Stimulated activated CD4-positive, alpha-beta T cell treated with anti-CD3 and anti-CD28 coated beads, Interleukin-12 subunit alpha, Interleukin-12 subunit beta, amount 100 ng/mL, for 24 hours (primary cell): ENCODE results near the gene FGFR3.

Source experiments
- DNase-seq, 2 experiments: peaks; one replicate each; pipeline ENCODE4 v3.0.0-alpha.2; 2020; ENCODE audit warnings: low read depth in 2 of 2

The FGFR3 gene

GRCh38 chr4:1802720-1803522 is 9.8 kb downstream of the FGFR3 start:
- DNase-seq: no peak

DNA sequence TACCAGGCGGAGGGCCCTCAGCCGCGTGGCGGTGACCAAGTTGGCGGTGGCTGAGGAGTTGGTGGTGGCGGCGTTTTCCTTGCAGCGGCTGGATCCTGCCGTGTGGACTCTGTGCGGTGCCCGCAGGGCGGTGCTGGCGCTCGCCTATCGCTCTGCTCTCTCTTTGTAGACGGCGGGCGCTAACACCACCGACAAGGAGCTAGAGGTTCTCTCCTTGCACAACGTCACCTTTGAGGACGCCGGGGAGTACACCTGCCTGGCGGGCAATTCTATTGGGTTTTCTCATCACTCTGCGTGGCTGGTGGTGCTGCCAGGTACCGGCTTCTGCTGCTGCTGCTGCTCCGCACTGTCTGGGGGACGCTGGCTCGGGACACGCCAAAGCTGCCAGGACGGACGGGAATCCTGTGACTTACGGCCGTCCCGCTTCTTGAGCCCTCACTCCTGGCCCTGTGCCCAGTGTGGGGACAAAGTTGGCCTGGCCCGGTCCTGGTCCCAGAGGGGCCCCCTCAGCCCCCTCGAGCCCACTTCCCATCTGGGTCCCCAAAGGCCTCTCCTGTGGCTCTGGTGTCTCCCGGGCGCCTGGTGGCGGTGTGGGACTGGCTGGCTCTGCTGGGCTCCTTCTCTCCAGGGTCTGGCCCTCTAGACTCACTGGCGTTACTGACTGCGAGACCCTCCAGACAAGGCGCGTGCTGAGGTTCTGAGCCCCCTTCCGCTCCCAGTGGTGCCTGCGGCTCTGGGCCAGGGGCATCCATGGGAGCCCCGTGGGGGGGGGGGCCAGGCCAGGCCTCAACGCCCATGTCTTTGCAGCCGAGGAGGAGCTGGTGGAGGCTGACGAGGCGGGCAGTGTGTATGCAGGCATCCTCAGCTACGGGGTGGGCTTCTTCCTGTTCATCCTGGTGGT is 10.7 kb downstream of the FGFR3 start:
- no peak for DNase-seq

DNA sequence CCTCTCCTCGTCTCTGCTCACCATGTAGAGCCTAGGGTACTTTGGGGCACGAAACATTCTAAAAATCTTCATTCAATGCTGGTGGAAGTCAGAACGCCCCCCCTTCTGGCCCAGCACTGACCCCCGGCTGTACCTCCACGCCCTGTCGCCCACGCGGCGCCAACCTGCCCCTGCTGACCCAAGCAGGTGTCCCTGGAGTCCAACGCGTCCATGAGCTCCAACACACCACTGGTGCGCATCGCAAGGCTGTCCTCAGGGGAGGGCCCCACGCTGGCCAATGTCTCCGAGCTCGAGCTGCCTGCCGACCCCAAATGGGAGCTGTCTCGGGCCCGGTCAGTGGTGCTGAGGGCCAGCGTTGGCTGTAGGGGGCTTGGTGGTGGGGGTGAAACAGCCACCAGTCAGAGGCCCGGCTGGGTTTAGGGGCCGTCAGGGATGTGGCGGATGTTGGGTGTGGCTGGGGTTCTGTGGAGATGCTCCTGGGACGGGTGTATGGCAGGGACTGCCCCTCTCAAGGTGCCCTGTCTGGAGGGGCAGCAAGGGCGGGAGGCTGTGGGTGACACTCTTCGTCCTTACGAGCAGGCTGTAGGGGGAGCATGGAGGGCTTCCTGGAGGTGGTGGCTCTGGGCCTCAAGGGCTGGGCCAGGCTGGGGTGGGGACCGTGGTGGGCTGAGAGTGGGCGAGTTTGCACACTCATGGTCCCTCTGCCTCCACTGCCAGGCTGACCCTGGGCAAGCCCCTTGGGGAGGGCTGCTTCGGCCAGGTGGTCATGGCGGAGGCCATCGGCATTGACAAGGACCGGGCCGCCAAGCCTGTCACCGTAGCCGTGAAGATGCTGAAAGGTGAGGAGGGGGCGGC is 11.8 kb downstream of the FGFR3 start:
- DNase-seq: no peak

DNA sequence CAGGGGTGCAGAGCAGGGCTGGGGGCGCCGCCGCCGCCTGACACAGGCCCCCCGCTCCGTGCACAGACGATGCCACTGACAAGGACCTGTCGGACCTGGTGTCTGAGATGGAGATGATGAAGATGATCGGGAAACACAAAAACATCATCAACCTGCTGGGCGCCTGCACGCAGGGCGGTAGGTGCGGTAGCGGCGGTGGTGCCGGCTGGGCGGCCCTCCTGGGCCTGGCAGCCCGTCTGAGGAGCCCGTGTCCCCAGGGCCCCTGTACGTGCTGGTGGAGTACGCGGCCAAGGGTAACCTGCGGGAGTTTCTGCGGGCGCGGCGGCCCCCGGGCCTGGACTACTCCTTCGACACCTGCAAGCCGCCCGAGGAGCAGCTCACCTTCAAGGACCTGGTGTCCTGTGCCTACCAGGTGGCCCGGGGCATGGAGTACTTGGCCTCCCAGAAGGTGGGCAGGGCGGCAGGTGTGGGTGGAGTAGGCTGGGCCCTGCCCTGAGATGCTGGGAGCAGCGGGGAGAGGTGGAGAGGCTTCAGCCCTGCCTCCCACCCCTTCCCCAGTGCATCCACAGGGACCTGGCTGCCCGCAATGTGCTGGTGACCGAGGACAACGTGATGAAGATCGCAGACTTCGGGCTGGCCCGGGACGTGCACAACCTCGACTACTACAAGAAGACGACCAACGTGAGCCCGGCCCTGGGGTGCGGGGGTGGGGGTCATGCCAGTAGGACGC is 12.6 kb downstream of the FGFR3 start:
- DNase-seq: no peak

DNA sequence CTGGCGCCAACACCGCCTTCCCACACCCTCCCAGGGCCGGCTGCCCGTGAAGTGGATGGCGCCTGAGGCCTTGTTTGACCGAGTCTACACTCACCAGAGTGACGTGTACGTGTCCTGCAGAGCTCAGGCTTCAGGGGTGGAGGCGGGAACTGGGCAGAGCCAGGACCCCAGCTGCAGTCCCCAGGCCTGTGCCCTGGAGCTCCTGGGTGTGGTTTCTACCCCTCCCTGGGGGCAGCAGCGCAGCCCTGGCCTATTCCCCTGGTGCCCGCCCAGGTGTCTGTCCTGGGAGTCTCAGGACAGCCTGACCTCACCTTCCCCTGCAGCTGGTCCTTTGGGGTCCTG is 13.1 kb downstream of the FGFR3 start:
- DNase-seq: no peak

DNA sequence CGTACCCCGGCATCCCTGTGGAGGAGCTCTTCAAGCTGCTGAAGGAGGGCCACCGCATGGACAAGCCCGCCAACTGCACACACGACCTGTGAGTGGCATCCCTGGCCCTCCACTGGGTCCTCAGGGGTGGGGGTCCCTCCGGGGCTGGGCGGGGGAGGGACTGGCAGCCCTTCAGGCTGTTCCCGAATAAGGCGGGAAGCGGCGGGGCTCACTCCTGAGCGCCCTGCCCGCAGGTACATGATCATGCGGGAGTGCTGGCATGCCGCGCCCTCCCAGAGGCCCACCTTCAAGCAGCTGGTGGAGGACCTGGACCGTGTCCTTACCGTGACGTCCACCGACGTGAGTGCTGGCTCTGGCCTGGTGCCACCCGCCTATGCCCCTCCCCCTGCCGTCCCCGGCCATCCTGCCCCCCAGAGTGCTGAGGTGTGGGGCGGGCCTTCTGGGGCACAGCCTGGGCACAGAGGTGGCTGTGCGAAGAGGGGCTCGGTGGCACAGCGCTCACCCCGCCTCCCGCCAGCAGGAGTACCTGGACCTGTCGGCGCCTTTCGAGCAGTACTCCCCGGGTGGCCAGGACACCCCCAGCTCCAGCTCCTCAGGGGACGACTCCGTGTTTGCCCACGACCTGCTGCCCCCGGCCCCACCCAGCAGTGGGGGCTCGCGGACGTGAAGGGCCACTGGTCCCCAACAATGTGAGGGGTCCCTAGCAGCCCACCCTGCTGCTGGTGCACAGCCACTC is 13.7 kb downstream of the FGFR3 start:
- no peak for DNase-seq

DNA sequence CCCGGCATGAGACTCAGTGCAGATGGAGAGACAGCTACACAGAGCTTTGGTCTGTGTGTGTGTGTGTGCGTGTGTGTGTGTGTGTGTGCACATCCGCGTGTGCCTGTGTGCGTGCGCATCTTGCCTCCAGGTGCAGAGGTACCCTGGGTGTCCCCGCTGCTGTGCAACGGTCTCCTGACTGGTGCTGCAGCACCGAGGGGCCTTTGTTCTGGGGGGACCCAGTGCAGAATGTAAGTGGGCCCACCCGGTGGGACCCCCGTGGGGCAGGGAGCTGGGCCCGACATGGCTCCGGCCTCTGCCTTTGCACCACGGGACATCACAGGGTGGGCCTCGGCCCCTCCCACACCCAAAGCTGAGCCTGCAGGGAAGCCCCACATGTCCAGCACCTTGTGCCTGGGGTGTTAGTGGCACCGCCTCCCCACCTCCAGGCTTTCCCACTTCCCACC is 14.3 kb downstream of the FGFR3 start:
- no peak for DNase-seq

DNA sequence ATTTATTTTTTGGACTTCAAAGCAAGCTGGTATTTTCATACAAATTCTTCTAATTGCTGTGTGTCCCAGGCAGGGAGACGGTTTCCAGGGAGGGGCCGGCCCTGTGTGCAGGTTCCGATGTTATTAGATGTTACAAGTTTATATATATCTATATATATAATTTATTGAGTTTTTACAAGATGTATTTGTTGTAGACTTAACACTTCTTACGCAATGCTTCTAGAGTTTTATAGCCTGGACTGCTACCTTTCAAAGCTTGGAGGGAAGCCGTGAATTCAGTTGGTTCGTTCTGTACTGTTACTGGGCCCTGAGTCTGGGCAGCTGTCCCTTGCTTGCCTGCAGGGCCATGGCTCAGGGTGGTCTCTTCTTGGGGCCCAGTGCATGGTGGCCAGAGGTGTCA is 15.3 kb downstream of the FGFR3 start:
- DNase-seq: no peak

GRCh38 chr4:1808851-1809753 is 16.0 kb downstream of the FGFR3 start:
- no peak for DNase-seq

DNA sequence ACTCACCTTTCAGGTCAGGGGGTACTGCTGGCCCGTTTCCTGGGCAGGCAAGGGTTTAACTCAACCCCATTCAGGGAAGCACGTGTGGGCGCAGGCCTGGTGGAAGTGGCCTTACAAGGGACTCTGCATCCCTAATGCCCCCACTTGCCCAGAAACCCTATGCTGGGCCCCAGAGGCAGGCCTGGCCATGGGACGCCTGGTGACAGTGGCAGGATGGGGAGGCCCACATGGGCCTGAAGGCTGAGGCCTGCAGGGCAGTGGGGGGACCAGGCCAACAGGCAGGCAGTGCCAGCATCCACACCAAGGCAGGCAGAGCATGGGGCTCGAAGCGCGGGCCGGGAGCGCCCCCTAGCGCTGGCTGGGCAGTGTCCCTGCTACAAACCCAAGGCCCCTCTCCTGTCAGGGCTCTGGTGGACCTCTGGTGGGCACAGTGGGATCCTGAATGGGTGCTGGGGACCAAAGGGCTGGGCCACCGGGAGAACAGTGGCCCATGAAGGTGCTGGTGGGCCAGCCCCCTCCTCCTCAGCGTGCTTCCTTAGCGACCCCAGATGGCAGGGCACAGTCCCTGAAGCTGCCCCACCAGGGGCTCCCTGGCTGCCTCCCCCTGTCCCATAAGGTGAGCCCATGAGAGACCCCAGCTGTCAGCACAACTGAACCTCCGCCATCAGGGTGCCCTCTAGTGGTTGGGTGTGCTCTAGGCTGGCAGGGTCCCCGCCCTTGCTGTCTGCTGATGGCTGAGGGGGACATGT is 16.8 kb downstream of the FGFR3 start:
- peak; percentile 33 to 67 for DNase-seq

- DNase-seq: no peak
Observed at GRCh38 chr4:1810765-1811164, 17.7 kb downstream of the FGFR3 start.

DNA sequence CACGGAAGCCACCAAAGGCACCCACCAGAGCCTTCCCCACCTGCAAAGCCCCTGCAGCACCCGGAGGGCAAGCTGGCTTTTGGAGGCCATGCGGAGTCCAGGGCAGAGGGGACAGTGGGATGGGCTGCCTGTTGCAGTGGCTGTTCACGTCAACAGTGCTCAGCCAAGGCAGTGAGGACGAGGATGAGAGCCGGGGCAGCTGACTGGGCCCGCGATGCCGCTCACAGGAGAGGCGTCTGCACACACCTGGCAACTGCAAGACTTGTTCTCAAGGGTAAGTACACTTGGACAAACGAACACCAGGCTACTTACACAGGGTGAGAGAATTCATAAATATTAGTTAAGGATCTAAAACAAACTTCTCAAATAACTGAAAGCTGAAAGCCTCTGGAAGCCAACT is 19.6 kb downstream of the FGFR3 start:
- no peak for DNase-seq

- DNase-seq: no peak
Observed at GRCh38 chr4:1813231-1813630, 20.1 kb downstream of the FGFR3 start.

- no peak for DNase-seq
Observed at GRCh38 chr4:1813915-1814314, 20.8 kb downstream of the FGFR3 start.

DNA sequence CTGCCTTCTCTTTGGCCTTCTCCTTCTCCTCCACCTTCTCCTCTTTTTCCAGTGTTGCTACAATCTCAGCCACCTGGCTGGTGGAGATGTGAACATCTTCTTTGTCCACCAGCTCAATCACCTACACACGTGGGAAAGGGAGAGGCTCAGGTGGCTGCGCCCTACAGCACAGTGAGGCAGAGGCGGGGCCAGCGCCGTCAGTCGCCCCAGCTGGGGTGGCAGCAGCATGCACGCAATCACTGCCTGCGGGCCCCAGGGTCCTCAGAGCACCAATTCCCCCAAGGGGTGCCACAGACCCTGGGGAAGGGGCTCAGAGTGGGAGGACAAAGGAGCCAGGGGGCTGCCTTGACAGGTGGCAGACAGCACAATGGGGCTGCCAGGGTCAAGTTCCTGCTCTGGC is 21.4 kb downstream of the FGFR3 start:
- DNase-seq: no peak

DNA sequence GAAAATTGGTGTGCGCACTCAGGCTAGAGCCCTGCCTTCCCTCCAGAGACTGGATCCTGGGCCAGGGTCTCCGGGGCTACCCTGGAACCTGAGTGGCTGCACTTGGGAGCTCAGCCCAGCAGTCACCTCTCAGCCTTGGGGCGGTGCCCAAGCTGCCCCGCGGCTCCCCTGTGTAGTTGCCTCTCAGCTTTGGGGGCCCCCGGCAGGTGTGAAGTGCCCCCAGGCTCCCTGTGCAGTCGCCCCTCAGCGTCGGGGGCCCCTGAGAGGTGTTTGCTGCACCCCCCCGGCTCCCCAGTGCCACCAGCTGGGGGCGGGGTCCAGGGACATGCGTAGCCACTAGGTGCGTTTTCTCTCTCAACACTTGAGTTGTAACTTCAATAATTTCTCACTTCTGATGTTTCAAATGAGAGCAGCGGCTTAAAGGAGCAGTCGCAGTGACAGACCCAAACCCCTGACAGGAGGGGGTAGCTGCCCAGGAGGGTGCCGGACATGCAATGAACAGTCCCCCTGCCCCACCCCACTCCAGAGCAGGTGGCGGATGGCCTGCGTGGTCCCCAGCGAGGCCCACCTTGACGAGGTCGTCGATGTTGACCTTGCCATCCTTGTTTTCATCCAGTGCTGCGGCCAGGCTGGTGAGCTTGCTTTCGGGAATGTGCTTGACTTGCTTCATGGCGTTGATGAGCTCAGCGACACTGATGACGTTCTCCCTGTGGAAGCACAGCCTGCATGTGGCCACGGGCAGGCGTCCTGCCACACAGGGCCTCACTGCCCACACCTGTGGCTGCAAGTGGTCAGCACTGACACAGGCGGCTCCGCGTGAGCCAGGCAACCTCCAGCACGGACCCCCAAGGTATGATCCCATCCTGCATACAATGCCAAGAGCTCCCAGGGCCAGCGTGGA is 22.3 kb downstream of the FGFR3 start:
- no peak for DNase-seq

- no peak for DNase-seq
Observed at GRCh38 chr4:1815997-1816860, 23.1 kb downstream of the FGFR3 start.
